Left lobe of liver (tissue), 2 donors: Measurements from ENCODE around the gene CXXC5. TPM values are rescaled to one million over a fixed set of nuclear protein-coding genes. Genes with fewer than 3 reads are reported as not detected.
"Not testable (repeated sequence)": the region's sequence is repeated elsewhere in the genome, so short reads cannot be mapped to it uniquely, and the experiment has no call there.

Experiments
- ATAC-seq: fragments of 200-7000 bp; cut with Tn5 transposase; one replicate; pipeline ENCODE4 v1.9.1; 2020; ENCODE audit warnings: mild to moderate bottlenecking, moderate library complexity
- DNase-seq: peaks from one replicate; pipeline ENCODE4 v3.0.0-alpha.2; 2020; ENCODE audit warnings: low spot score
- total RNA-seq: library from RNA; stranded (reverse); gene quantifications from one replicate; pipeline ENCODE4 v1.2.1, GENCODE V29; 2021
- donor health status: DM: no; HTN: no; CAD: no; lungs with moderate emphysema.
- donor health status: DM: no; HTN: yes; CAD: no.

Gene CXXC5
- total RNA-seq, 1 donor from 2014 or later, result 64.0 TPM

DNA sequence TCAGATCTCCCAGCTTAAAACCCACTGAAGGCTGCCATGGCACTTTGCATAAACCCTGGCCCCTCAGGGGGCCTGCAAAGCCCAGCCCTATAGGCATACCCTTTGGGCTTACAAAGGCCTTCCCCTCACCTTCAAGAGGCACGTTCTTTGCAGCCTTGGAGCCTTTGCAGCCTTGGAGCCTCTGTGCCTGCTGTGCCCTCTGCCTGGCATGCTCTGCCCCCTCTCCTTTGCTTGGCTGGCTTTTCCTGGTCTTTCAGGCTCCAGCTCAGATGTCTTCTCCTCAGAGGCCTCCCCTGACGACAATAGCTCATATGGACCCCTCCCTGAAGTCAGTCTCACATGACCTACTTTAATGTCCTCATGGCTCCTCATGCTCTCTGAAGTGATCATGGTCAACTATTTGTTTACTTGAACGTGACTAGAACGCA, 60.3 kb downstream of the CXXC5 start:
- DNase-seq, result no peak

DNA sequence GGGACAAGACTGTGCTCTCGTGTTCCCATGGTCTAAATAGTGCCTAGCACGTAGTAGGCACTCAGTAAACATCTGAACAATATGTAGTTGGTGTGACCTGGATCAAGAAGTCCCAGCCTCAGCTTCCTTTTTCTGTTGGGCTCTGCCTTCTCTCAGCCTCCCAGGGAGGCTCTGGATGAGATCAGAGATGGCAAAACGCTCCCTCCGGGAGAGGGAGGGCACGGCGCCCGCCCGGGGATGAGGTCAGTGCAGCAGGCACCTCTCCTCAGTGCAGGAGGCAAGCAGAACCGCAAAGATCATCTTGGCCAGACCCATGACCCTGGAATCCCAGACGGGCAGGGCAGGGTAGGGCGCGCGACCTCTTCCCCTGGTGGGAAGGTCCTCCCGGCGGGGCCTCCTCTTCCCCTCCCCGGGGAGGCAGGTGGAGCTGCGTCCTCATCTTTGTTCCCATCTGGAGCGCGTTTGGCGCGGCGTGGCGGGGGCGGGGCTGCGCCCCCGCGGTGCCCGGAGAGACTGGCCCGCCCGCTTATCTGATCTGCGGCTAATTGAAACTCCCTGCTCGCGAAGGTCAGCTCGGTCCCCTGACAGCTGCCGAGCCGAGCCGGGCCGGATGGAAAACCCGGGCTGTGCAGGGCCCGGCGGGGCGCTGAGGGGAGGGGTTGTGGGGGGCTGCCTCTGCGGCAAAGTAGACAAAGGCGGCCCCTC, 60.9 kb downstream of the CXXC5 start:
- peak; percentile 54 for ATAC-seq
- peak; percentile 49 for DNase-seq

More for the DNA sequence above, 60.3 kb downstream of the CXXC5 start:
- no peak for ATAC-seq

DNA sequence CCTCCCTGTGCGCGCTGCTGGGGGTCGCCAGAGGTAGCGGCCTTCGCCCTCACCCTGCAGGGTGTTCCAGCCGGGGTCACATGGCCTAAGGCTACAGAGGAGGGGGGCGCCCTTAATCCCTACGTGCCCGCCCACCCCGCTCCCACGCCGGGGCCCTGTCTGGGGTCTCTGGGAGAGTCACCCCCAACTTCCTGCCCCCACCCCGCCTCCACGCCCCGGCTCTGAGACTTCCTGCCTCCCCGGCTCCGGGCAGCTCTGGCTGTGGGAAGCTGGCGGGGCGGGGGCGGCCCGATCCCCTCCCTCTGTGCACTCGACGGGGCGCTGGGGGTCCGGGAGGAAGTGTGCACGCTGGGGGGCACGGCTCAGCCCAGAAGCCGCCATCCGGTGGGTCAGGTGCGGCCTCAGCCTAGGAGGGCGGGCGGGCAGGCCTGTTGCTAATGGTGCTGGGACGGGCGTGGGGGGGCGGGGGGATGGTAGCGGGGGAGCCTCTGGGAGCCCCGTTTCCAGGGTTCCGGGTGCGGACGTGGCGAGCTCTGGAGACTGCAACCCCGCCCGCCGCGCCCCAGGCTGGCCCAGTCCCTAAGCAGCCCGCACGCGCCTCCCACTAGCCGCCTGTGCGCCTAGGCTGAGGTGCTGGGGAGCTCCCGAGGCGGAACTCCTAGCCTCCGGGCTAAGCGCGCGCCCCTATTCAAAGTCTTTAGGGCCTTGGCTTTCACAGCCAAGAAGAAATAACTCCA, 61.6 kb downstream of the CXXC5 start:
- DNase-seq (no peak), ATAC-seq (peak; percentile 7)

DNA sequence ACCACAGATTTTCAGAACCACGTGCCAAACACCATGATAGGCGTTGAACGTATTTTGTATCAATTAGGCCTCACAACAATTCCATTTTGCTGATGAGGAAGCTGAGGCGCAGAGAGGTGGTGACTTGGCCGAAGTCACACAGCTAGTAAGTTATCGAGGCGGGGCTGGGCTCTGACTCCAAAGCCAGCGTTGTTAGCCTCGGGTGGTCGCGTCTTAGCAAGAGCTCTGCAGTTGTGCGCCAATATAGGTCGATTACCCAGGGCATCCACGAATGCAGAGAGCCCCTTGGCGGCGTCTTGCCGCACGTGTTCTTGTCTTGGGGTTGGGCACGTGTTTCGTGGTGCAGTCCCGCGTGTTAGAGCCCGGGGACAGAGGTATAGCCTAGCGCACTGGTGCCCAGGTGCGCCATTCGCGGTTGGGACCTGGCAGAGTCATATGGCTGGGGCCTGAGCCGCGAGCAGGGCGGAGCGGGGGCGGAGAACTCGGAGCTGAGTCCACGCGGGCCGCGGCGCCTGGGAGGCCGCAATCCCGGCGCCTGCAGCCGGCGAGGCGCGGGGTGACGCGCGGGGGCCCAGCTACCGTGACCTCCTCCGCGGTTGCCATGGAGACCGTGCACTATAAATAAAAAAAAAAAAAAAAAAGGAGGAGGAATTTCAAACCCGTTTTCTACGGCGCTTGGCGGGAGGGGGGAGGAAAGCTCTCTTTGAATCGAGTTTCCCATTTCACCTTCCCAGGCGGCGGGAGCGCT, 62.3 kb downstream of the CXXC5 start:
- no peak for DNase-seq
- ATAC-seq, result peak; percentile 55

DNA sequence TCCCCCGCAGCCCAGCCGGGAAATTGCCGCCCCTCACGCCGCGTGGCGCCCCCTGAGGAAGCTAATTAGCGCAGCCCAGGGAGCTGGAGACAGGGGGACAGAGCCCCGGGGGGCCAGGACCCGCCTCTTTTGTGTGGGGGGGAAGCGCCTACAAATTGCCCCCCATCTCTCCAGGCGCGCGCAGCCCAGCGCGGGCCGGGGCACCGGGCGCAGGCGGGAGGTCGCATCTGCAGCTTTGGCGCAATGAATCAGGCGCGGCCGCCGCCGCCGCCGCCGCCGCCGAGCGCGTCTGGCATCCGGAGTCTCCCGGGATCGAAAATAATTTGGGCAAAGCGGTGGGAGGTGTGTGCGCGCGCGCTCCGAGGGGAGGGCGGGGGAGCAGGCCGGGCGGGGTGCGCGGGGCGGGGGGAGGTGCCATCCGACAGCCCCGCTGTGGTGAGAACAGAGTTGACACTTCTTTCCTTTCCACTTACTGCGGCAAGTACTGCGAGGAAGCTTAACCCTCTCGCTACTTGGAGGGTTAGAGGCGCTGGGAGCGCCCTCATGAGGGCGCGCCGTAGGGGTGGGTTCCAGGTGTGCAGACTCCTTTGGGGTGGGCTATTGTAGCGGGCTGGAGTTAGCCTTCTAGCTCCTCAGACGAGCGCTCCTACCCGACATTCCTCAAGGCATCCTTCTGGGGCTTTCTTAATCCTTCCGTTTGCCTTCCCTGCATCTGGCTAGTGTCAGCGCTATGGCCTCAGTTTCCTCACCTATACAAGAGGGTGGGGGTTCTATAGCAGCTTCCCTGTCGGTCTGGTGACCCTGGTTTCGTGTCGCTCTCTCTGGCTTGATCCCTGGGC, 63.1 kb downstream of the CXXC5 start:
- DNase-seq (no peak), ATAC-seq (peak; percentile 34)

DNA sequence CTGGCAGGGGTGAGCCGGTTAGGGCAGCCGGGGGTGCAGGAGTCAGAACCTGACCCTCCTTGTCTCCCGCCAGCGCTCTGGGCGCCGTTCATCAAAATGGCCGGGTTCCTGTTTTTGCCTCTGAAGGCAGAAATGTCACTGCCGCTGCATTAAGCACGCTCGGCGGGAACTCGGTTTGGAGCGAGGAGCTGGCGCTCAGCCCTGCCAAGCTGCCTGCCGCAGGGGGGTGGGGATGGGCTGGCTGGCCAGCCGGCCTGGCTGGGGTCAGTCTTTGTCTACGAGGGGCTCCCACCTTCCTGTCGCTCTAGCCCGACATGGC, 63.7 kb downstream of the CXXC5 start:
- DNase-seq, result no peak
- ATAC-seq, result no peak

DNA sequence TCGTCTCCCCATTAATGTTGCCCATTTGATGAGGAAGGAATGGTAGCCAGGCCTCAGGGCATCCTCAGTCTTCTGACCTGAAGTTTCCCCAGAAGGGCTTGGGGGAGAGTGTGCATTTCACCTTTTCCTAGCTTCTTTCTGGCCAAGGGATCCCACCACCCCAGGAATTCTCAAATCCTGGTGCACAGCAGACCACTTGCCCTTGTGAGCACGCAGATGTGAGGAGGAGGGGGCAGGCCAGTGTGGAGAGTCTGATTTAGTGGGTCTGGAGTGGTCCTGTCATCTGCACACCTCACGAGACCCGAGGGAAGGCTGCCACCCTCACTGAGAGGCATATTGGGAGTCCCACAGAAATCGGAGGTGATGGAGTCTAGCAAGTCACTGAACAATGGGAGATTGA, 64.3 kb downstream of the CXXC5 start:
- ATAC-seq (no peak), DNase-seq (no peak)

DNA sequence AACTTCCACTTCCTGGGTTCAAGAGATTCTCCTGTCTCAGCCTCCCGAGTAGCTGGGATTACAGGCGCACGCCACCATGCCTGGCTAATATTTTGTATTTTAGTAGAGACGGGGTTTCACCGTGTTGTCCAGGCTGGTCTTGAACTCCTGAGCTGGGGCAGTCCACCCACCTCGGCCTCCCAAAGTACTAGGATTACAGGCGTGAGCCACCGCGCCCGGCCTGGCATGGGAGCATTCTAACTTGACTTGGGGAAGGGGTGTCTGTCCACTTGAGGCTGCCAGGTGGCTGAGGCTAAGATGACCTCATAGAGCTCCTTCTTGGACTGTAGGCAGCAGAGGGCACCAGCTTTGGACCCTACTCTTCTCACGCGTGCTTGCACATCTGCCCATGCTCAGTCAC, 65.7 kb downstream of the CXXC5 start:
- ATAC-seq, DNase-seq: not testable (repeated sequence)

DNA sequence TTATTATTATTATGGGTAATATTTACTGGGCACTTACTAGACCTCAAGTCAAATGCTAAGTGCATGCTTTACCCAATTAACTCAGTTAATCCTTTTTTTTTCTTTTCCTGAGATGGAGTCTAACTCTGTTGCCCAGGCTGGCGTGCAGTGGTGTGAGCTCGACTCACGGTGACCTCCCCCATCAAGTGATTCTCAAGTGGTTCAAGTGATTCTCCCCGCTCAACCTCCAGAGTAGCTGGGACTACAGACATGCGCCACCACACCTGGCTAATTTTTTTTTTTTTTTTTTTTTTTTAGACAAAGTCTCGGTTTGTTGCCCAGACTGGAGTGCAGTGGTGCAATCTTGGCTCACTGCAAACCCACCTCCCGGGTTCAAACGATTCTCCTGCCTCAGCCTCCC, 69.1 kb downstream of the CXXC5 start:
- ATAC-seq (no peak), DNase-seq (no peak)

DNA sequence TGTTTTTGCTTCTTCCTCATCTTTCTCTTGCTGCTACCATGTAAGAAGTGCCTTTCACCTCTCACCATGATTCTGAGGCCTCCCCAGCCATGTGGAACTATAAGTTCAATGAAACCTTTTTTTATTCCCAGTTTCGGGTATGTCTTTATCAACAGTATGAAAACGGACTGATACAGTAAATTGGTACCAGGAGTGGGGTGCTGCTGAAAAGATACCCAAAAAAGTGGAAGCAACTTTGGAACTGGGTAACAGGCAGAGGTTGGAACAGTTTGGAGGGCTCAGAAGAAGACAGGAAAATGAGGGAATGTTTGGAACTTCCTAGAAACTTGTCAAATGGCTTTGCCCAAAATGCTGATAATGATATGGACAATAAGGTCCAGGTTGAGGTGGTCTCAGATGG, 70.3 kb downstream of the CXXC5 start:
- ATAC-seq, DNase-seq: not testable (repeated sequence)

DNA sequence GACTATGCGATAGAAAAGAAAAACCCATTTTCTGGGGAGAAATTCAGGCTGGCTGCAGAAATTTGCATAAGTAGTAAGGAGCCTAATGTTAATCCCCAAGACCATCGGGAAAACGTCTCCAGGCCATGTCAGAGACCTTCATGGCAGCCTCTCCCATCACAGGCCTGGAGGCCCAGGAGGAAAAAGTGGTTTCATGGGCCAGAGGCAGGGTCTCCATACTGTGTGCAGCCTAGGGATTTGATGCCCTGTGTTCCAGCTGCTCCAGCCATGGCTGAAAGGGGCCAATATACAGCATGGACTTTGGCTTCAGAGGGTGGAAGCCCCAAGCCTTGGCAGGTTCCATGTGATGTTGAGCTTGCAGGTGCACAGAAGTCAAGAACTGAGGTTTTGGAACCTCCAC, 71.8 kb downstream of the CXXC5 start:
- ATAC-seq, DNase-seq: not testable (repeated sequence)

DNA sequence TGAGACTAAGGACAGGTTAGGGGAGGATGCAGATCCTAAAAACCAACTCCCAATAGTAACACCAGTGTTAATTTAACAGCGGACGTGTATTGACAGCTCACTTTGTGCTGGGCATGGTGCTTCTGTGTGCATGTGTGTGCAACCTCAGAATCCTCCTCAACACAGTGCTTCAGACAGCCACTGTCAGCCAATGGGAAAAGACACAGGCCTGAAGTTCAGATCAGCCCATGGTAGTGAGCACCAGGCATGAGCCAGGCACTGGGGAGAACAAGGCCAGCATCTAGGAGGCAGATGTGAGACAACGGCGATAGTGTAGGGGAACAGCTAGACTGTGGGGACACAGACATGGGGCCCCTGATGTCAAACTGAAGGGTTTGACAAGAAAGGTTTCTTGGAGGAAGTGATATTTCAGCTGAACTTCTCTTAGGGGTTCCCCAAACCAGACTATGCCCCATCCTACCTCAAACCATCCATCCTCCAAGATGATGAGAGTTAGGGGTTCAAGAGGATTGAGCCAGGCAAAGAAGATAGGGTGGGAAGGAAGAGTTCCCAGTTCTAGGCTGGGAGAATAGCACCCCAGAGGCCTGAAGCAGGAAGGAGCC, 75.9 kb downstream of the CXXC5 start:
- DNase-seq (no peak), ATAC-seq (no peak)

DNA sequence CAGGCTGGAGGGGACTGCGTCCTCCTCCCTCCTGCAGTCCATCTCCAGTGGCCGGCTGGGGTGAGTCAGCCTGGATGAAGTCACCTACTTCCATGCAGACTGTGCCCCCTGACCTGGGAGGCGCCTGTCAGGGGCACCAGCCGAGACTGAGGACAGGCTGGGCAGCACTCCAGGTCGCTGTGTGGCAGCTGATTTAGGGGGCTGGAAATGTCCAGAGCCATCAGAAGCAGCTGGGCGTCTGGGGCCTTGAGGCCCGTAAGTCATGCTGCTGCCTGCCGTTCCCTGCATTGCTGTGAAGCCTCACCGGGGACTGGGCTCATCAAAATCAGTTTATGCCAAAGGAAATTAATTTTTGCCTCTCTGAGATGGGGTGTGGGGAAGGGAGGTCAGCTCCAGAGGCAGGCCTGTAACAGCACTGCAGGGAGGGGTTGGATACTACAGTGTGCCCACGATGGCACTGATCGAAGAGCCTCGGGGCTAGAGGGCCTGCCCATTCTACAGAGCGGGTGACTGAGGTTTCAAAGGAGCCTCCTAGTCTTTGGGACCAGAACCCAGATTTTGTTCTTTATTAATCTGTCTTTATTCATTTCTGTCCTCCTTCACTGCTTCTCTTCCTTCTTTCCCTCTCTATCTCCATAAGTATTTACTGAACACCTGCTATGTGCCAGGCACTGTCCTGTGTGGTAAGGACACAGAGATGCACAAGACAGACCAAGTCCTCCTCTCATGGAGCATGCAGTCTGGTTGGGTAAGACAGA, 77.1 kb downstream of the CXXC5 start:
- ATAC-seq, result peak; percentile 20
- no peak for DNase-seq

DNA sequence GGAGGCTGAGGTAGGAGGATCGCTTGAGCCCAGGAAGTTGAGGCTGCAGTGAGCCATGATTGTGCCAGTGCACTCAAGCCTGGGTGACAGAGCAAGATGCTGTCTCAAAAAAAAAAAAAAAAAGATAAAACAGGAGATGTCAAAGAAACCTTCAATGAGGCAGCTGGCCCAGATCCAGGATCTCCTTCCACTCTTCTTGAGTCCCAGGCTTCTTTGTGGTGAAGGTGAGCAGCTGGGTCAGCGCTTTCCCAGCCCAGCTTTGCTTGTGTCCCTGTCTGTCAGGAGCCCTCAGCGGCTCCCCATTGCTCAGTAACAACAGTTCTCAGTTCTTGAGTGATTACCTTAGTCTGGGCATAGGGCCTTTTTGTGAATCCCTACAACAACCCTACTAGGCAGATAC, 78.1 kb downstream of the CXXC5 start:
- no peak for ATAC-seq
- no peak for DNase-seq

DNA sequence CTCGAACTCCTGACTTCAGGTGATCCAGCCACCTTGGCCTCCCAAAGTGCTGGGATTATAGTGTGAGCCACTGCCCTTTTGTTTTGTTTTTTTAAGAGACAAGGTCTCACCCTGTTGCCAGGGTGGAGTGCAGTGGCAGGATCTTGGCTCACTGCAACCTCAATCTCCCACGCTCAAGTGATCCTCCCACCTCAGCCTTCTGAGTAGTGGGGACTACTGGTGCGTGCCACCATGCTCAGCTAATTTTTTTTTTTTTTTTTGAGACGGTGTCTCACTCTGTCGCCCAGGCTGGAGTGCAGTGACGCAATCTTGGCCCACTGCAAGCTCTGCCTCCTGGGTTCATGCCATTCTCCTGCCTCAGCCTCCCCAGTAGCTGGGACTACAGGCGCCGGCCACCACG, 79.5 kb downstream of the CXXC5 start:
- ATAC-seq, result not testable (repeated sequence)

DNA sequence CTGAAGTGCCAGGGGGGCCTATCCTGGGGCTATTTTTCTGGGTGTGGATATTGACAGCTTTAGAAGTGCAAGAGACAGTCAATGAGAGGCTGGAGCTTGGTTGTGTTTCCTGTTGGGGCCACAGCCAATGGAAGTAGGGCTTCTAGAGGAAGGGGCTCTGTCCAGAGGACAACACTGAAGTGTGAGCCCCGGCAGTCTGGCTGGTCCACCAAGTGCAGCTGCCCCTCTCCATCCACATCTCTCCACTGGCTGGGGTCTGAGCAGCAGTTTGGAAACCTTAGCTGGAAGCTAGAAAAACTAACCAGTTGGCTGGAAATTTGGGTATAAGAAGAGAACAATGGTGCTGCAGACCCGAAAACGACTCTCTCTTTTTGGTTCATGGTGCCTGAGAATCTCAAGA, 83.1 kb downstream of the CXXC5 start:
- DNase-seq, result no peak
- no peak for ATAC-seq

More for the DNA sequence above, 79.5 kb downstream of the CXXC5 start:
- DNase-seq, result not testable (repeated sequence)

DNA sequence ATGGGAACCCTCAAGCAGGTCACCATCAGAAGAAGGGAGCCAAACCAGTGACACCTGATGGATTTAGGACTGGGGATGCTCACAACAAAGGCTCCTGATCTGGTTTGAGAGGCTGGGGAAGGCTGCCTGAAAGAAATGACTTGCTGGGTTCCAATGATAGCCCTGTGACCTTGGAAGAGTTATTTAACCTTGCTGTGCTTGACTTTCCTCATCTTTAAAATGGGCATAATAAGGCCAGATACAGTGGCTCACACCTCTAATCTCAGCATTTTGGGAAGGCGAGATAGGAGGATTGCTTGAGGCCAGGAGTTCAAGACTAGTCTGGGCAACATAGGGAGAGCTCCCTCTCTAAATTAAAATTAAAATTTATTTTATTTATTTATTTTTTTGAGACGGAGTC, 83.9 kb downstream of the CXXC5 start:
- no peak for DNase-seq
- no peak for ATAC-seq

DNA sequence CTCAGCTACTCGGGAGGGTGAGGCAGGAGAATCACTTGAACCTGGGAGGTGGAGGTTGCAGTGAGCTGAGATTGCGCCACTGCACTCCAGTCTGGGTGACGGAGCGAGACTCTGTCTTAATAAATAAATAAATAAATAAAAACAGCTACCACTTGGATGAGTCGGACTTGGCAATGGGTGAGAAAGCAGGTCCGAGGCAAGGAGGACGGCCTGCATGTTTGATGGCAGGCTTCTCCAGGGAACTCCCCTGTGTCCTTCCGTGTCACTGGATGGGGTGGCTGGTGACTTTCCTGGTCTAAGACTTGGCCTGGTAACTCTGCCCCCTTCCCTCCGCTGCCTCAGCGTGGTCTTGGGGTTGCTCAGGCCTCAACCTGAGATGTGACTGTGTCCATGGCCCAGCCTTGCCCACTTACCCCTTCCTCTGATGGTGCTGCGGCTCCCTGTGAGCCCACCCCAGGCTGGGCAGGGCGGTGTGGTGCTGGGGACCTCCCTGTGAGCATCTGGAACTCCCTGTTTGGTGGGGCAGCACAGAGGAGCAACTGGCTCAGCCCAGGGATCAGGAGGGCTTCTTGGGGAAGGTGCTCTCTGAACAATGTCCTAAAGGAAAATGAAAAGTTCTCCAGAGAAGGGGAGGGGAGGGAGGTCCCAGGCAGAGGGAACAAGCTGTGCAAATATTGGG, 85.0 kb downstream of the CXXC5 start:
- DNase-seq, result no peak
- no peak for ATAC-seq
